ENCODE measurements around the gene EREG.
"Not testable (repeated sequence)": the region's sequence is repeated elsewhere in the genome, so short reads cannot be mapped to it uniquely, and the experiment has no call there.

EREG gene

DNA sequence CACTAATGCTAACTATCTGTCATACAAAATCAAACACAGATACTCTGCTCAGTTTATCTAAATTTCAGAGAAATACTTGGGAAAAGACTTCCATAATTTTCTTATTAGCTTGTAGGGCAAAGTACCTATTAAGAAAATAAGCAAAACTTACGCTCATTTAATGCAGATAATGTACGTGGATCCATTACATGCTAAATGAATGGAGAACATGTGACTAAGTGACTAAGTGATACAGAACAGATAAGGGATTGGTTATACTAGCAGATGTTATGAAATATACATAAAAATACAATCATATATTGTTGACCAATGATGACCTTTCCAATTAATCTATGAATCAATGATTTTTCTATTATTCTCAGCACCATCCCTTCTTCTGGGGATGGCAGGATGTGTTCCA is 25.7 kb downstream of the EREG start:
- no peak overlapping the region for H3K4me3 Mint-ChIP-seq
- no peaks in the 10 kb centered on the region for H3K4me1 Mint-ChIP-seq (ENCODE audit: low read depth)
- H3K27ac Mint-ChIP-seq = no peak overlapping the region
- H3K36me3 Mint-ChIP-seq (ENCODE audit: low read depth) = no peaks in the 10 kb centered on the region
- H3K27me3 Mint-ChIP-seq = peaks cover 11% of the 10 kb centered on the region
- no peaks in the 10 kb centered on the region for H3K9me3 Mint-ChIP-seq

GRCh38 chr4:74391346-74391745 is 26.4 kb downstream of the EREG start:
- Mint-ChIP-seq H3K9me3 (no peaks in the 10 kb centered on the region), H3K4me3 (no peak overlapping the region), H3K27me3 (peaks cover 11% of the 10 kb centered on the region), H3K4me1 (ENCODE audit: low read depth) (no peaks in the 10 kb centered on the region), H3K36me3 (ENCODE audit: low read depth) (no peaks in the 10 kb centered on the region), H3K27ac (no peak overlapping the region)

GRCh38 chr4:74391890-74392475 is 27.0 kb downstream of the EREG start:
- Mint-ChIP-seq H3K4me3 (no peak overlapping the region), H3K27me3 (peaks cover 11% of the 10 kb centered on the region), H3K27ac (no peak overlapping the region), H3K36me3 (ENCODE audit: low read depth) (no peaks in the 10 kb centered on the region), H3K9me3 (no peaks in the 10 kb centered on the region), H3K4me1 (ENCODE audit: low read depth) (no peaks in the 10 kb centered on the region)

DNA sequence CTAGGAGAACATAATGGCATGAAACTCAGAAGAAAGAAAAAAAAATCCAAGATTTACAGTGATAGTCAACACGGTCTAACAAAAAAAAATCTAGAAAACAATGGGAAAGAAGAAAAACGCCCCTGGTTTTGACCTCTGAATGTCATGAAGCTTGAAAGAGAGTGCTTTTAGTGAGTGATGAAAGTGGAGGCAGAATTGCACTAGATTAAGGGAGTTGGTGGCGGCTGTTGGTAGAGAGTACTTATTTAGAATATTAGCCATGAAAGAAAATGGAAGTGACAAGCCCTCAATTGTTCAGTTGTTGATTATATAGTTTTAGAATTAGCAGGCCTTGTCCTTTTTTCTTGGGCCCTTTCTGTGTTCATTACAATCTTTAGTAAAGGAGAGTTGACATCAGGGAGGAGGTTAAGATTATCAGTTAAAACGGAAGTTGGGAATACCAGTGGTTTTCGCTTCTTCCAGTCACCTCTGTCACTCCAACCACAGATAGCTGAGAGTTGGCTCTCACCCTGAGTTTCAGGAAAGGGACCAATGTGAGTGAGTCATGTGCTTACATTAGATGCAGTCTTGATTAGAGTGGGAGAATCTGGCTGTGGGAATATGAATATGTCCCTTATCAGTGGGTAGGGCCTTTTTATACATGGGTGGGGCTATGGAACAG is 29.7 kb downstream of the EREG start:
- H3K9me3 Mint-ChIP-seq = no peaks in the 10 kb centered on the region
- no peak overlapping the region for H3K4me3 Mint-ChIP-seq
- H3K27me3 Mint-ChIP-seq = peaks cover 4% of the 10 kb centered on the region
- no peak overlapping the region for H3K27ac Mint-ChIP-seq
- no peaks in the 10 kb centered on the region for H3K36me3 Mint-ChIP-seq (ENCODE audit: low read depth)
- peaks cover 7% of the 10 kb centered on the region for H3K4me1 Mint-ChIP-seq (ENCODE audit: low read depth)

- Mint-ChIP-seq H3K4me1 (ENCODE audit: low read depth) (peaks cover 7% of the 10 kb centered on the region), H3K36me3 (ENCODE audit: low read depth) (no peaks in the 10 kb centered on the region), H3K9me3 (no peaks in the 10 kb centered on the region), H3K27ac (no peak overlapping the region), H3K27me3 (no peaks in the 10 kb centered on the region), H3K4me3 (no peak overlapping the region)
Measured at GRCh38 chr4:74395633-74396032, 30.7 kb downstream of the EREG start.

DNA sequence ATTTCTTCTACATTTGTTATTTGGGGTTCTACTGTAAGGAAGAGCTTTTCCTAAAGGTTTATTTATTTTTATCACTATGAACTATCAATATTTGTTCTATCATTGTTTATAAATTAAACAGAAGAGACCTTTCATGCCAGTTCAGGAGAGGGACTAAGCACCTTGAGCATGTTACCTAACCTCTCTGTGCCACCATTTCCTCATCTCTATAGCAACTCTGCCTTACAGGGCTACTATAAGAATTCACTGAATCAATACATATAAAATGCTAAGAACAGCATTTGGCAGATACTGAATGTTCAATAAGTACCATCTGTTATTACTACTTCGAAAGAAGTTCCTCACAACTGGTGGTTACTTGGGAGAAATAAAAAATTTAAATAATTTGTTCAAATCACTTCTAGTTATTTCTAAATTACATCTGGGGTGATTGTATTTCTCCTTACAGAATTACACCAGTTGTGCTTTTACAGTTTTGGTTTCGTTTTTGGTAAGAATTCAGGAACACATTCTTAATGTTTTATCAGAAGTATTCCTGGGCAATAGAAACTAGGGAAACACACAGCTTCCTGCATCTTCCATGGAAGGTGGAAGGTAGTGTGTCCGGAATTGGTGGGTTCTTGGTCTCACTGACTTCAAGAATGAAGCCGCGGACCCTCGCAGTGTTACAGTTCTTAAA is 32.9 kb downstream of the EREG start:
- H3K9me3 Mint-ChIP-seq = no peaks in the 10 kb centered on the region
- H3K4me3 Mint-ChIP-seq = peak overlapping the region; percentile 98
- no peaks in the 10 kb centered on the region for H3K36me3 Mint-ChIP-seq (ENCODE audit: low read depth)
- peaks cover 10% of the 10 kb centered on the region for H3K4me1 Mint-ChIP-seq (ENCODE audit: low read depth)
- peak overlapping the region; percentile 96 for H3K27ac Mint-ChIP-seq
- H3K27me3 Mint-ChIP-seq = no peaks in the 10 kb centered on the region

- H3K9me3 Mint-ChIP-seq; H3K36me3 Mint-ChIP-seq (ENCODE audit: low read depth); H3K27me3 Mint-ChIP-seq; H3K27ac Mint-ChIP-seq: not testable (repeated sequence)
- Mint-ChIP-seq H3K4me1 (ENCODE audit: low read depth) (peaks cover 11% of the 10 kb centered on the region), H3K4me3 (peak overlapping the region; percentile 98)
Measured at GRCh38 chr4:74398894-74399589, 34.1 kb downstream of the EREG start.

- Mint-ChIP-seq H3K27ac (no peak overlapping the region), H3K27me3 (no peaks in the 10 kb centered on the region), H3K4me1 (ENCODE audit: low read depth) (peaks cover 11% of the 10 kb centered on the region), H3K4me3 (no peak overlapping the region), H3K36me3 (ENCODE audit: low read depth) (no peaks in the 10 kb centered on the region), H3K9me3 (no peaks in the 10 kb centered on the region)
Measured at GRCh38 chr4:74400395-74400794, 35.5 kb downstream of the EREG start.

GRCh38 chr4:74402692-74403456 is 37.9 kb downstream of the EREG start:
- Mint-ChIP-seq H3K36me3 (ENCODE audit: low read depth) (no peaks in the 10 kb centered on the region), H3K4me1 (ENCODE audit: low read depth) (peaks cover 11% of the 10 kb centered on the region), H3K4me3 (no peak overlapping the region), H3K27me3 (no peaks in the 10 kb centered on the region), H3K27ac (no peak overlapping the region), H3K9me3 (no peaks in the 10 kb centered on the region)

DNA sequence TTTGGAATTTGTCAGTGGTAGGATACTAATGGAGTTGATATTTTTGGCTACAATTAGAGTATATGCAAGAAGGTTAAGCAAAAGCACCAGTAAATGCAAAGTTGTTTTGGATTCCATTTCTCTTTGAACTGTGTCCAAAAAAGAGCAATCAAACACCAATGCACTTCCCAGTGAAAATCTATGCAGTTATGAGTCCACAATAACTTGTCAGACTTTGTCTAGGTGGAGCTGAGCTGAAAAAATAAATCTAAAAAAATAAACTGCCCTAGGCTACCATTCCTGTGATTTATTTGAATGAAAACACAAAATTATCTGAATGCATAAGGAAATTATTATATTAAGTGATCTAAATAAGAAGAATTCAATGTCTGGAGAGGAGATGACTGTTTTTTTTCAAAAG is 42.9 kb downstream of the EREG start:
- no peak overlapping the region for H3K4me3 Mint-ChIP-seq
- no peaks in the 10 kb centered on the region for H3K9me3 Mint-ChIP-seq
- no peak overlapping the region for H3K27ac Mint-ChIP-seq
- no peaks in the 10 kb centered on the region for H3K27me3 Mint-ChIP-seq
- H3K4me1 Mint-ChIP-seq (ENCODE audit: low read depth) = peaks cover 1% of the 10 kb centered on the region
- H3K36me3 Mint-ChIP-seq (ENCODE audit: low read depth) = no peaks in the 10 kb centered on the region

DNA sequence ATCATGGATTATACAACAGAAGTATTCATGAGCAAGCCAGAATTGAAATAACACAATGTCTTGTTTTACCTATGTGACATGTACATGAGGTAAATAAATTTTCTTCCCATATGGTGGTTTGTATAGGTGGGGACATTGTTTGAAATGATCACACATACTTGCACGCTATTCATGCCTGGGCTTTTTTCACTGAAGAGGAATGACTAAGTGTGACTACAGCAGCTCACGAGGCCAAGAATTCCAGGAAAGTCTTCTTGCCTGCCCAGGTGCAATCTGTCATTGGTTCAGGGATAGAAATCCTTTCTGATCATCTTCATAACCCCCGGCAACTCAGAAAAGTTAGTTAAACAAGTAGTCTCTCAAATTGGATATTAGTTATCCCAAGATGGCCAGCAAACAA is 43.7 kb downstream of the EREG start:
- Mint-ChIP-seq H3K9me3 (no peaks in the 10 kb centered on the region), H3K36me3 (ENCODE audit: low read depth) (no peaks in the 10 kb centered on the region), H3K27ac (no peak overlapping the region), H3K4me1 (ENCODE audit: low read depth) (no peaks in the 10 kb centered on the region), H3K4me3 (no peak overlapping the region), H3K27me3 (no peaks in the 10 kb centered on the region)

- Mint-ChIP-seq H3K27me3 (peaks cover 4% of the 10 kb centered on the region), H3K9me3 (no peaks in the 10 kb centered on the region), H3K4me3 (no peak overlapping the region), H3K36me3 (ENCODE audit: low read depth) (no peaks in the 10 kb centered on the region), H3K4me1 (ENCODE audit: low read depth) (no peaks in the 10 kb centered on the region), H3K27ac (no peak overlapping the region)
Measured at GRCh38 chr4:74410272-74410671, 45.3 kb downstream of the EREG start.

DNA sequence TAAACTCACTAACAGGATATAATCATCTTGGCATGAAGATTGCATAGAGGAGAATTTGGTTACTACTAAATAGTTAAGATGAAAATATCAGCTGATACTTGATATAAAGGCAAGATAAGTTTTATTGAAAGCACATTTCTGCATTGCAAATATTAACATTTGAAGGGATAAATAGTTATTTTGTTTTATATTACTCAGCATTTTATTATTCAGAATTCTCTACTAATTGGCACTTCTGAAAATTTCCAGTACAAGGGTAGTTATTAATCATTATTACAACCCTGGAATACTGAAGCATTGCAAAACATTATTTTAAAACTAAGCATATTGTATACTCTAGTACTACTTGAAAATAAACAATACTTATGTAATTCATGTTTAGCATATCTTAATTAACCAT is 47.3 kb downstream of the EREG start:
- H3K4me1 Mint-ChIP-seq (ENCODE audit: low read depth) = no peaks in the 10 kb centered on the region
- H3K4me3 Mint-ChIP-seq = no peak overlapping the region
- H3K9me3 Mint-ChIP-seq = no peaks in the 10 kb centered on the region
- H3K36me3 Mint-ChIP-seq (ENCODE audit: low read depth) = no peaks in the 10 kb centered on the region
- H3K27me3 Mint-ChIP-seq = peaks cover 4% of the 10 kb centered on the region
- no peak overlapping the region for H3K27ac Mint-ChIP-seq

GRCh38 chr4:74413265-74413664 is 48.3 kb downstream of the EREG start:
- Mint-ChIP-seq H3K4me3 (no peak overlapping the region), H3K4me1 (ENCODE audit: low read depth) (no peaks in the 10 kb centered on the region), H3K27ac (no peak overlapping the region)

More at GRCh38 chr4:74413265-74413664, 48.3 kb downstream of the EREG start:
- Mint-ChIP-seq H3K9me3 (no peaks in the 10 kb centered on the region), H3K36me3 (ENCODE audit: low read depth) (no peaks in the 10 kb centered on the region), H3K27me3 (peaks cover 8% of the 10 kb centered on the region)

Measured in stimulated activated naive CD8-positive, alpha-beta T cell treated with anti-CD3 and anti-CD28 coated beads, Interleukin-15, Interleukin-2, amounts not matched to agents 100 ng/mL and 50 ng/mL, for 24 hours (primary cell).